Testis (tissue), 3 donors: ENCODE data around the gene EMC9. TPM values are rescaled to one million over a fixed set of nuclear protein-coding genes. Genes with fewer than 3 reads are reported as not detected.

Experiments
- DNase-seq: peaks from one replicate; pipeline ENCODE4 v3.0.0-alpha.2; 2019
- H3K27ac ChIP-seq, 2 donors: fragments of 200-600 bp; sonication (generic); one replicate each; pipeline ENCODE4 v1.5.1; 2019
- H3K27me3 ChIP-seq: fragments of 200-600 bp; sonication (generic); one replicate; pipeline ENCODE4 v1.5.1; 2019
- H3K36me3 ChIP-seq: fragments of 200-600 bp; sonication (generic); one replicate; pipeline ENCODE4 v1.5.1; 2017; ENCODE audit warnings: low read depth; ENCODE audit errors: missing control alignments
- H3K4me1 ChIP-seq: fragments of 200-600 bp; sonication (generic); one replicate; pipeline ENCODE4 v1.5.1; 2019
- H3K4me3 ChIP-seq, 2 donors: fragments of 200-600 bp; sonication (generic); one replicate each; pipeline ENCODE4 v1.5.1; 2017 to 2019
- H3K9me3 ChIP-seq: fragments of 200-600 bp; sonication (generic); one replicate; pipeline ENCODE4 v1.5.1; 2017
- CTCF ChIP-seq, 3 experiments: fragments of 450-650 bp in 2 of 3; fragments of 200-600 bp in 1 of 3; sonication (generic) in 1 of 3; IDR thresholded peaks; one replicate each; pipeline ENCODE4 v1.5.1; 2016 to 2019; ENCODE audit warnings: antibody characterized with exemption in 3 of 3, mild to moderate bottlenecking in 2 of 3, moderate library complexity in 1 of 3
- POLR2A ChIP-seq: fragments of 450-650 bp; IDR thresholded peaks from one replicate; pipeline ENCODE4 v1.6.1; 2017; ENCODE audit warnings: antibody characterized with exemption, mild to moderate bottlenecking, moderate library complexity
- WGBS, 2 donors: methylation state at CpG; one replicate each; pipeline ENCODE4 v1.1.5; 2018; 5-methylcytosine and 5-hydroxymethylcytosine counted together
- intact Hi-C: fragments of 100-400 bp; cut with DNase I; formaldehyde crosslinking; loops from one replicate; pipeline ENCODE4 v1.15.1; 2023; ENCODE audit warnings: low total_unique reads
- polyA plus RNA-seq: library from polyadenylated mRNA; stranded (reverse); fragments of 350-450 nt; fragmentation: Illumina TruSeq; extraction: RNeasy Lipid Tissue Mini Kit (QIAGEN cat#74804); gene quantifications from one replicate; pipeline ENCODE4 v1.2.3, GENCODE V29; 2014; ENCODE audit warnings: low read depth, low replicate concordance; ENCODE audit not compliant: insufficient read depth
- total RNA-seq, 2 donors: library from RNA; depleted of rRNA; stranded (reverse); fragments of >200 nt; gene quantifications; one replicate each; pipeline ENCODE4 v1.2.3, GENCODE V29; 2016

The EMC9 gene
- total and polyA plus RNA-seq, 3 donors from 2014 or later: 15.2 to 33.7 (median 23.9) TPM

GRCh38 chr14:24157331-24157730 lies 15.9 kb upstream of the EMC9 start:
- no peak overlapping the region for H3K4me3 ChIP-seq
- 91 to 94% methylated on average over 6 to 12 of the region's 12 CpGs for WGBS, 2 donors
- H3K4me1 ChIP-seq: peaks cover 7% of the 10 kb centered on the region
- H3K27me3 ChIP-seq: no peaks in the 10 kb centered on the region
- no peak for TF ChIP-seq CTCF (IDR thresholded peaks at IDR 0.05)
- TF ChIP-seq POLR2A: no peak
- H3K36me3 ChIP-seq: no peaks in the 10 kb centered on the region
- H3K27ac ChIP-seq: no peak overlapping the region
- intact Hi-C loops: no loop called here
- DNase-seq: no peak
- no peaks in the 10 kb centered on the region for H3K9me3 ChIP-seq

- Histone ChIP-seq H3K4me1 (peaks cover 4% of the 10 kb centered on the region), H3K9me3 (no peaks in the 10 kb centered on the region), H3K4me3 (no peak overlapping the region), H3K27ac (no peak overlapping the region), H3K27me3 (no peaks in the 10 kb centered on the region), H3K36me3 (no peaks in the 10 kb centered on the region)
- no peak for DNase-seq
- 81 to 84% methylated on average over 1 of the region's 1 CpG for WGBS, 2 donors
- TF ChIP-seq POLR2A (no peak), CTCF (IDR thresholded peaks at IDR 0.05) (no peak)
- intact Hi-C loops: no loop called here
Measured at GRCh38 chr14:24156840-24157239, 15.4 kb upstream of the EMC9 start.

- Histone ChIP-seq H3K27ac (no peak overlapping the region), H3K36me3 (no peaks in the 10 kb centered on the region), H3K4me3 (no peak overlapping the region), H3K9me3 (no peaks in the 10 kb centered on the region), H3K4me1 (no peaks in the 10 kb centered on the region), H3K27me3 (no peaks in the 10 kb centered on the region)
- intact Hi-C loops: no loop called here
- no peak for DNase-seq
- WGBS, 2 donors: 90 to 94% methylated on average over 9 to 10 of the region's 10 CpGs
- TF ChIP-seq CTCF (IDR thresholded peaks at IDR 0.05) (no peak), POLR2A (no peak)
Measured at GRCh38 chr14:24155100-24155499, 13.7 kb upstream of the EMC9 start.

GRCh38 chr14:24151404-24152080 lies 10.2 kb upstream of the EMC9 start:
- Histone ChIP-seq H3K4me1 (peaks cover 9% of the 10 kb centered on the region), H3K27me3 (no peaks in the 10 kb centered on the region), H3K27ac (no peak overlapping the region), H3K4me3 (no peak overlapping the region), H3K36me3 (no peaks in the 10 kb centered on the region), H3K9me3 (no peaks in the 10 kb centered on the region)
- TF ChIP-seq POLR2A: no peak
- TF ChIP-seq CTCF (IDR thresholded peaks at IDR 0.05): no peak
- DNase-seq: no peak
- 86 to 92% methylated on average over 16 of the region's 16 CpGs for WGBS, 2 donors
- intact Hi-C loops: no loop called here

GRCh38 chr14:24150993-24151392 lies 9.6 kb upstream of the EMC9 start:
- H3K36me3 ChIP-seq: no peaks in the 10 kb centered on the region
- WGBS, 2 donors: 78 to 83% methylated on average over 8 to 9 of the region's 9 CpGs
- no peak for DNase-seq

More at GRCh38 chr14:24150993-24151392, 9.6 kb upstream of the EMC9 start:
- Histone ChIP-seq H3K27ac (no peak overlapping the region), H3K27me3 (no peaks in the 10 kb centered on the region), H3K4me3 (no peak overlapping the region), H3K4me1 (peaks cover 12% of the 10 kb centered on the region), H3K9me3 (no peaks in the 10 kb centered on the region)
- intact Hi-C loops: no loop called here
- TF ChIP-seq POLR2A: no peak
- TF ChIP-seq CTCF (IDR thresholded peaks at IDR 0.05): no peak
